GM23338 (cell line): ENCODE results near the gene AKIRIN2. TPM values are rescaled to one million over a fixed set of nuclear protein-coding genes. Genes with fewer than 3 reads are reported as not detected.
A peak's percentile ranks its signal among the peaks of the same experiment; 100 is the strongest.
"Not testable (repeated sequence)": the region's sequence is repeated elsewhere in the genome, so short reads cannot be mapped to it uniquely, and the experiment has no call there.

Source experiments
- ATAC-seq: fragments of 200-7000 bp; cut with Tn5 transposase; 3 replicates; pipeline ENCODE4 v1.9.1; 2020
- DNase-seq: peaks from one replicate; pipeline ENCODE4 v3.0.0-alpha.2; 2015; ENCODE audit warnings: low spot score
- H2AFZ ChIP-seq: fragments of 200-600 bp; sonication (generic); 2 replicates; pipeline ENCODE4 v1.8.0; 2016; ENCODE audit warnings: antibody characterized with exemption, mild to moderate bottlenecking, moderate library complexity
- H3F3A ChIP-seq: fragments of 200-600 bp; sonication (generic); replicated peaks from 2 replicates; pipeline ENCODE4 v1.8.0; 2017; ENCODE audit warnings: antibody characterized with exemption, mixed run types, low read depth
- H3K27ac ChIP-seq: fragments of 200-600 bp; sonication (generic); 2 replicates; pipeline ENCODE4 v1.6.1; 2016; ENCODE audit warnings: low read depth
- H3K27me3 ChIP-seq: fragments of 200-600 bp; sonication (generic); 2 replicates; pipeline ENCODE4 v1.8.0; 2016; ENCODE audit warnings: mild to moderate bottlenecking, mixed run types, moderate library complexity; ENCODE audit not compliant: insufficient read depth
- H3K36me3 ChIP-seq: fragments of 200-600 bp; sonication (generic); 2 replicates; pipeline ENCODE4 v1.8.0; 2016; ENCODE audit warnings: mild to moderate bottlenecking; ENCODE audit not compliant: insufficient read depth
- H3K4me1 ChIP-seq: fragments of 200-600 bp; sonication (generic); 2 replicates; pipeline ENCODE4 v1.8.0; 2016; ENCODE audit warnings: mild to moderate bottlenecking, moderate library complexity; ENCODE audit not compliant: insufficient read depth
- H3K4me2 ChIP-seq: fragments of 200-600 bp; sonication (generic); 2 replicates; pipeline ENCODE4 v1.7.1; 2017; ENCODE audit warnings: mixed run types
- H3K4me3 ChIP-seq: fragments of 200-600 bp; sonication (generic); 2 replicates; pipeline ENCODE4 v1.6.1; 2016; ENCODE audit warnings: mixed run types
- H3K79me2 ChIP-seq: fragments of 200-600 bp; sonication (generic); replicated peaks from 2 replicates; pipeline ENCODE4 v1.8.0; 2017; ENCODE audit warnings: mild to moderate bottlenecking; ENCODE audit not compliant: insufficient read depth
- H3K9me2 ChIP-seq: fragments of 200-600 bp; sonication (generic); 2 replicates; pipeline ENCODE4 v1.8.0; 2017; ENCODE audit not compliant: insufficient read depth
- H4K20me1 ChIP-seq: fragments of 200-600 bp; sonication (generic); replicated peaks from 2 replicates; pipeline ENCODE4 v1.8.0; 2017; ENCODE audit warnings: mild to moderate bottlenecking; ENCODE audit not compliant: insufficient read depth
- H3K27ac Mint-ChIP-seq: 2 replicates; pipeline ENCODE4 v1.8.0; 2020; ENCODE audit warnings: inconsistent platforms, mild to moderate bottlenecking, moderate library complexity, mixed read lengths
- H3K27me3 Mint-ChIP-seq: 3 replicates; pipeline ENCODE4 v1.8.0; 2022; ENCODE audit warnings: low read depth, mild to moderate bottlenecking, moderate library complexity, mixed read lengths, inconsistent platforms; ENCODE audit not compliant: insufficient read depth, poor library complexity
- H3K36me3 Mint-ChIP-seq: 3 replicates; pipeline ENCODE4 v1.8.0; 2021; ENCODE audit warnings: low read depth, mild to moderate bottlenecking, inconsistent platforms, moderate library complexity, mixed read lengths
- H3K4me1 Mint-ChIP-seq: 3 replicates; pipeline ENCODE4 v1.8.0; 2020; ENCODE audit warnings: mild to moderate bottlenecking, inconsistent platforms, mixed read lengths
- H3K4me3 Mint-ChIP-seq: 3 replicates; pipeline ENCODE4 v1.8.0; 2021; ENCODE audit warnings: moderate library complexity, mild to moderate bottlenecking, inconsistent platforms, mixed read lengths
- H3K9me3 Mint-ChIP-seq: 3 replicates; pipeline ENCODE4 v1.8.0; 2020; ENCODE audit warnings: moderate library complexity, mild to moderate bottlenecking, inconsistent platforms, mixed read lengths
- CREB1 ChIP-seq: fragments of 250-450 bp; sonication (Bioruptor Pico); IDR thresholded peaks from 2 replicates; pipeline ENCODE4 v1.5.0; 2020; ENCODE audit warnings: low read depth, mild to moderate bottlenecking, moderate library complexity
- EZH2 ChIP-seq: fragments of 200-600 bp; sonication (generic); IDR thresholded peaks from one replicate; pipeline ENCODE4 v1.8.0; 2017; ENCODE audit warnings: antibody characterized with exemption, mild to moderate bottlenecking, low read depth; ENCODE audit not compliant: unreplicated experiment
- EZH2phosphoT487 ChIP-seq: fragments of 200-600 bp; sonication (generic); IDR thresholded peaks from one replicate; pipeline ENCODE4 v1.8.1; 2018; ENCODE audit warnings: antibody characterized with exemption; ENCODE audit not compliant: unreplicated experiment
- JUNB ChIP-seq: IDR thresholded peaks from one replicate; pipeline ENCODE4 v1.6.1; 2016; ENCODE audit warnings: antibody characterized with exemption; ENCODE audit not compliant: unreplicated experiment
- NANOG ChIP-seq: IDR thresholded peaks from 2 replicates; pipeline ENCODE4 v1.6.1; 2016; ENCODE audit warnings: antibody characterized with exemption, borderline replicate concordance
- REST ChIP-seq: IDR thresholded peaks from one replicate; pipeline ENCODE4 v1.6.1; 2018; ENCODE audit warnings: antibody characterized with exemption; ENCODE audit not compliant: unreplicated experiment
- STAT1 ChIP-seq: IDR thresholded peaks from one replicate; pipeline ENCODE4 v1.6.1; 2016; ENCODE audit warnings: antibody characterized with exemption; ENCODE audit not compliant: unreplicated experiment
- ZNF331 ChIP-seq: fragments of 250-450 bp; sonication (Bioruptor Pico); IDR thresholded peaks from 2 replicates; pipeline ENCODE4 v1.5.0; 2020; ENCODE audit warnings: low read depth, mild to moderate bottlenecking, moderate library complexity
- polyA plus RNA-seq: library from polyadenylated mRNA; unstranded; fragments of >200 nt; fragmentation: Nextera tagmentation; extraction: Ambion mirVana; gene quantifications from 2 replicates; pipeline ENCODE4 v1.2.1, GENCODE V29; 2016
- total RNA-seq: library from RNA; depleted of rRNA; stranded (reverse); fragments of >200 nt; shearing (Covaris generic); gene quantifications from 2 replicates; pipeline ENCODE4 v1.2.3, GENCODE V29; 2014
- TF ChIP-seq, protein P1 (sequence below): IDR thresholded peaks from 2 replicates; pipeline ENCODE4 v1.6.1; 2016; ENCODE audit warnings: antibody characterized with exemption

AKIRIN2 gene
- total and polyA plus RNA-seq, 2 experiments from 2014 or later, result 62.1 to 98.1 TPM

DNA sequence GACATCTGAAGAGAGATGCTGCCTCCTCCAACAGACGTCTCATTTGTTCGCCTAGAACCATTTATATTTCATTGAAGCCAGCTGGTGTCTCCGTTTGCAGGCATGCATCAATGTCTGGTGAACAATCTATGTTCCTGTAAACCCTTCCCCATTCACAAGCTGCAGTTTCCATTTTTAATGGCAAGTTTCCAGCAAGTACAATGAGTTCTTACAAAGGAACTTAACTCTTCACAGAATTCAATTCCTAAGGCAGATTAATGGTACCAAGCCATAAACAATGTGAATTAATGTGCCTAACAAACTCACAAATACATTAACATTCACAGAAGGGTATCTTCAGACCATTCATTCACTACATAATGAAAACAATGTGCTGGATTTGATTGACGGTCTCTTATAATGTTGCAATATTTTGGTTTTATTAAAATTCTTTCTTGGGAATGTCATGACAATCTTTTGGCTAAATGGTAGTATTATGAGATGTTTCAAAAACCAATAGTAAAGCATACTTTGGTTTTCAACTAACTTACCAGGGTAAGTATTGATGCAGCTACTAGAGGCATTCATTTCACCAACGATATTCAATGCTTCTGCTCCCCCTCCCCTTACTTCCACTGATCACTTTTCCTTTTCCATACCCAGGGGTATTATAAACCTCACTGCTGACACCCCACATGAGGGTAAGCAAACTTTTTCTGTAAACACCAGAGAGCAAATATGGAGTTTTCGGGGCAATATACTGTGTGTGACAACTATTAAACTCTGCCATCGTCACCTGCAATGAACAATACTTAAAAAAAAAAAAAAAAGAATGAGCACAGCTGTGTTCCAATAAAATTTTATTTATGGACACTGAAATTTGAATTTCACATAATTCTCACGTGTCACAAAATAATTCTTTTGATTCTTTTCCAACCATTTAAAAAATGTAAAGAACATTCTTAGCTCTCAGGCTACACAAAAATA is 4.2 kb downstream of the AKIRIN2 start (continued):
- TF ChIP-seq ZNF331 (no peak), STAT1 (no peak), EZH2phosphoT487 (no peak), JUNB (no peak), CREB1 (CRISPR knock-in tag) (no peak), REST (no peak)
- TF ChIP-seq, protein P1, sequence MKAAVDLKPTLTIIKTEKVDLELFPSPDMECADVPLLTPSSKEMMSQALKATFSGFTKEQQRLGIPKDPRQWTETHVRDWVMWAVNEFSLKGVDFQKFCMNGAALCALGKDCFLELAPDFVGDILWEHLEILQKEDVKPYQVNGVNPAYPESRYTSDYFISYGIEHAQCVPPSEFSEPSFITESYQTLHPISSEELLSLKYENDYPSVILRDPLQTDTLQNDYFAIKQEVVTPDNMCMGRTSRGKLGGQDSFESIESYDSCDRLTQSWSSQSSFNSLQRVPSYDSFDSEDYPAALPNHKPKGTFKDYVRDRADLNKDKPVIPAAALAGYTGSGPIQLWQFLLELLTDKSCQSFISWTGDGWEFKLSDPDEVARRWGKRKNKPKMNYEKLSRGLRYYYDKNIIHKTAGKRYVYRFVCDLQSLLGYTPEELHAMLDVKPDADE, result no peak

DNA sequence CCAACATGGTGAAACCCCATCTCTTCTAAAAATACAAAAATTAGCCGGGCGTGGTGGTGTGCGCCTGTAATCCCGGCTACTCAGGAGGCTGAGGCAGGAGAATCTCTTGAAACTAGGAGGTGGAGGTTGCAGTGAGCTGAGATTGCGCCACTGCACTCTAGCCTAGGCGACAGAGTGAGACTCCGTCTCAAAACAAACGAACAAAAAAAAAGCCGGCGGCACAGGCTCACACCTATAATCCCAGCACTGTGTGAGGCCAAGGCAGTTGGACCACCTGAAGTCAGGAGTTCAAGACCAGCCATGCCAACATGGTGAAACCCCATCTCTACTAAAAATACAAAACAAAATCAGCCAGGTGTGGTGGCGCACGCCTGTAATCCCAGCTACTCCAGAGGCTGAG is 5.2 kb downstream of the AKIRIN2 start:
- H3K4me3 Mint-ChIP-seq, H3K9me3 Mint-ChIP-seq, H3K27me3 ChIP-seq, H2AFZ ChIP-seq, ATAC-seq, DNase-seq, H3F3A ChIP-seq, H3K27ac Mint-ChIP-seq, H3K27ac ChIP-seq, H3K27me3 Mint-ChIP-seq, H3K36me3 ChIP-seq, H3K9me2 ChIP-seq: not testable (repeated sequence)
- Histone ChIP-seq H3K4me3 (peak overlapping the region; percentile 85; the same call in 1 of the 2 replicates), H3K4me1 (peaks cover 45% of the 10 kb centered on the region), H3K79me2 (peaks cover 100% of the 10 kb centered on the region), H3K4me2 (peak overlapping the region; percentile 89; the same call in 1 of the 2 replicates), H4K20me1 (peaks cover 69% of the 10 kb centered on the region)
- Mint-ChIP-seq H3K36me3 (peaks cover 21% of the 10 kb centered on the region), H3K4me1 (peaks cover 46% of the 10 kb centered on the region)

DNA sequence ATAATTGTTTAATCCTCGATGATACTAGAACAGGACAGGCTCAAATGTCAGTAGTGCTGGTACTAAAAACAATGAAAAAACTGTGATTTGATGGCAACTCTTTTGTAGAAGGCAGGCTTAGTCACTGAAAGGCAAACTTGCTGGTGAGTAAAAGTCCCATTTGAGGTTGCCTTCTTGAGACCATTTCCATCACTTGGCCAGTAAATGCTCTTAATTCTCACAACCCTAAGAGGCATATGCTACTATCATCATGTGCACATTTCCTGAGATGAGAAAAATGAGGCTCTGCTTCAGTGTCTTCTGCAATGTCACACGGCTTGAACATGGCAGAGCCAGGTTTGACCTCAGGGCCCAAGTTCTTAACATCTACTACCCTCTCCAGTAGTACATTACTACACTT is 9.9 kb downstream of the AKIRIN2 start:
- DNase-seq (no peak), ATAC-seq (no peak)
- peaks cover 4% of the 10 kb centered on the region for H3K27me3 Mint-ChIP-seq
- H3F3A ChIP-seq, result no peaks in the 10 kb centered on the region
- peaks cover 11% of the 10 kb centered on the region; the same call in 2 of the 3 replicates for H3K36me3 Mint-ChIP-seq
- peaks cover 90% of the 10 kb centered on the region for H4K20me1 ChIP-seq
- H3K4me1 ChIP-seq, result peaks cover 76% of the 10 kb centered on the region
- no peak overlapping the region for H3K4me3 ChIP-seq
- H3K4me2 ChIP-seq, result peak overlapping the region; percentile 33
- no peak overlapping the region for H3K27ac Mint-ChIP-seq
- H3K36me3 ChIP-seq, result no peaks in the 10 kb centered on the region
- H3K9me3 Mint-ChIP-seq, result no peaks in the 10 kb centered on the region
- H3K4me3 Mint-ChIP-seq, result no peak overlapping the region
- H3K4me1 Mint-ChIP-seq, result peaks cover 64% of the 10 kb centered on the region
- H3K9me2 ChIP-seq, result no peaks in the 10 kb centered on the region
- no peak overlapping the region for H3K27ac ChIP-seq
- no peaks in the 10 kb centered on the region for H3K27me3 ChIP-seq
- no peak overlapping the region for H2AFZ ChIP-seq
- peaks cover 100% of the 10 kb centered on the region for H3K79me2 ChIP-seq
- TF ChIP-seq, protein P1, result no peak
- TF ChIP-seq NANOG (no peak), EZH2 (no peak), STAT1 (no peak)
